Activated naive CD8-positive, alpha-beta T cell treated with anti-CD3 and anti-CD28 coated beads, Interleukin-2, amount 10 ng/mL, durations not matched to agents 7 days and 5 days (primary cell): ENCODE data around the gene MCRIP1. TPM values are rescaled to one million over a fixed set of nuclear protein-coding genes. Genes with fewer than 3 reads are reported as not detected.

ENCODE experiments used
- ATAC-seq: fragments of 150-1000 bp; cut with Tn5 transposase; one replicate; pipeline ENCODE4 v1.10.0; 2021; ENCODE audit warnings: low read depth, moderate library complexity
- POLR2A ChIA-PET: fragments of 350-600 bp; sonication (Branson Sonifier 250); formaldehyde crosslinking; loops from one replicate; lab custom pipeline; 2021; ENCODE audit warnings: antibody characterized with exemption; lab: Charles Lee
- DNase-seq: peaks from one replicate; pipeline ENCODE4 v3.0.0; 2021
- H3K27ac Mint-ChIP-seq: one replicate; pipeline ENCODE4 v1.8.0; 2022; ENCODE audit warnings: mild to moderate bottlenecking, mixed read lengths
- H3K27me3 Mint-ChIP-seq: one replicate; pipeline ENCODE4 v1.8.0; 2022; ENCODE audit warnings: mild to moderate bottlenecking, moderate library complexity, mixed read lengths
- H3K36me3 Mint-ChIP-seq: one replicate; pipeline ENCODE4 v1.8.0; 2021; ENCODE audit warnings: mild to moderate bottlenecking, mixed read lengths
- H3K4me1 Mint-ChIP-seq: one replicate; pipeline ENCODE4 v1.8.0; 2021; ENCODE audit warnings: mixed read lengths
- H3K4me3 Mint-ChIP-seq: one replicate; pipeline ENCODE4 v1.8.0; 2022; ENCODE audit warnings: mild to moderate bottlenecking, moderate library complexity, mixed read lengths
- H3K9me3 Mint-ChIP-seq: one replicate; pipeline ENCODE4 v1.8.0; 2021; ENCODE audit warnings: mixed read lengths
- total RNA-seq, 2 experiments: library from RNA; stranded (reverse); gene quantifications; one replicate each; pipeline ENCODE4 v1.2.3, GENCODE V29; 2021

The MCRIP1 gene
- total RNA-seq, 2 experiments from 2014 or later = 56.5 to 58.3 TPM

- no peak overlapping the region for H3K27ac Mint-ChIP-seq
- DNase-seq = no peak
- peaks cover 4% of the 10 kb centered on the region for H3K4me1 Mint-ChIP-seq
- no peak for ATAC-seq
- H3K9me3 Mint-ChIP-seq = no peaks in the 10 kb centered on the region
- POLR2A ChIA-PET = interaction anchor here (1.5 kb wide), 1 partner anchor 15 kb away, joined by 6 read pairs; the partner anchor contains the start of gene MCRIP1
- peaks cover 3% of the 10 kb centered on the region for H3K27me3 Mint-ChIP-seq
- H3K4me3 Mint-ChIP-seq = no peak overlapping the region
- H3K36me3 Mint-ChIP-seq = no peaks in the 10 kb centered on the region
Measured at GRCh38 chr17:81817758-81818147, 15.3 kb downstream of the MCRIP1 start.

- Mint-ChIP-seq H3K4me1 (no peaks in the 10 kb centered on the region), H3K27me3 (peaks cover 3% of the 10 kb centered on the region), H3K36me3 (no peaks in the 10 kb centered on the region)
Measured at GRCh38 chr17:81815646-81815986, 17.5 kb downstream of the MCRIP1 start.

GRCh38 chr17:81814748-81815645 lies 18.1 kb downstream of the MCRIP1 start:
- POLR2A ChIA-PET = no interaction called here
- Mint-ChIP-seq H3K27ac (no peak overlapping the region), H3K4me1 (no peaks in the 10 kb centered on the region), H3K9me3 (no peaks in the 10 kb centered on the region), H3K27me3 (peaks cover 3% of the 10 kb centered on the region), H3K36me3 (no peaks in the 10 kb centered on the region), H3K4me3 (no peak overlapping the region)
- DNase-seq (no peak), ATAC-seq (no peak)

More at GRCh38 chr17:81815646-81815986, 17.5 kb downstream of the MCRIP1 start:
- ATAC-seq (no peak), DNase-seq (no peak)
- POLR2A ChIA-PET = no interaction called here
- no peaks in the 10 kb centered on the region for H3K9me3 Mint-ChIP-seq
- no peak overlapping the region for H3K4me3 Mint-ChIP-seq
- no peak overlapping the region for H3K27ac Mint-ChIP-seq

- H3K27me3 Mint-ChIP-seq = peaks cover 8% of the 10 kb centered on the region
- H3K4me1 Mint-ChIP-seq = no peaks in the 10 kb centered on the region
- DNase-seq (no peak), ATAC-seq (no peak)
- H3K9me3 Mint-ChIP-seq = no peaks in the 10 kb centered on the region
- POLR2A ChIA-PET = no interaction called here
- no peaks in the 10 kb centered on the region for H3K36me3 Mint-ChIP-seq
- H3K4me3 Mint-ChIP-seq = no peak overlapping the region
- H3K27ac Mint-ChIP-seq = no peak overlapping the region
Measured at GRCh38 chr17:81813861-81814683, 19.0 kb downstream of the MCRIP1 start.

- Mint-ChIP-seq H3K27me3 (peaks cover 11% of the 10 kb centered on the region), H3K9me3 (no peaks in the 10 kb centered on the region), H3K4me1 (no peaks in the 10 kb centered on the region), H3K27ac (no peak overlapping the region), H3K4me3 (no peak overlapping the region), H3K36me3 (no peaks in the 10 kb centered on the region)
- ATAC-seq (no peak), DNase-seq (no peak)
- POLR2A ChIA-PET = no interaction called here
Measured at GRCh38 chr17:81813371-81813684, 19.8 kb downstream of the MCRIP1 start.

- Mint-ChIP-seq H3K4me1 (no peaks in the 10 kb centered on the region), H3K36me3 (no peaks in the 10 kb centered on the region), H3K27ac (no peak overlapping the region), H3K9me3 (no peaks in the 10 kb centered on the region), H3K4me3 (no peak overlapping the region), H3K27me3 (peaks cover 10% of the 10 kb centered on the region)
- DNase-seq (no peak), ATAC-seq (no peak)
- POLR2A ChIA-PET = no interaction called here
Measured at GRCh38 chr17:81812571-81813370, 20.3 kb downstream of the MCRIP1 start.

GRCh38 chr17:81811705-81812570 lies 21.2 kb downstream of the MCRIP1 start:
- Mint-ChIP-seq H3K27ac (no peak overlapping the region), H3K4me1 (no peaks in the 10 kb centered on the region), H3K9me3 (no peaks in the 10 kb centered on the region), H3K27me3 (peaks cover 11% of the 10 kb centered on the region), H3K36me3 (no peaks in the 10 kb centered on the region), H3K4me3 (no peak overlapping the region)
- DNase-seq (no peak), ATAC-seq (no peak)
- POLR2A ChIA-PET = no interaction called here

- POLR2A ChIA-PET = no interaction called here
- H3K4me1 Mint-ChIP-seq = no peaks in the 10 kb centered on the region
- no peak for ATAC-seq
- H3K4me3 Mint-ChIP-seq = no peak overlapping the region
- H3K27ac Mint-ChIP-seq = no peak overlapping the region
- H3K9me3 Mint-ChIP-seq = no peaks in the 10 kb centered on the region
- peaks cover 13% of the 10 kb centered on the region for H3K27me3 Mint-ChIP-seq
- no peak for DNase-seq
- no peaks in the 10 kb centered on the region for H3K36me3 Mint-ChIP-seq
Measured at GRCh38 chr17:81810892-81811704, 22.0 kb downstream of the MCRIP1 start.

- H3K4me3 Mint-ChIP-seq = no peak overlapping the region
- peaks cover 13% of the 10 kb centered on the region for H3K27me3 Mint-ChIP-seq
- no peaks in the 10 kb centered on the region for H3K36me3 Mint-ChIP-seq
- POLR2A ChIA-PET = no interaction called here
- no peak overlapping the region for H3K27ac Mint-ChIP-seq
- H3K9me3 Mint-ChIP-seq = no peaks in the 10 kb centered on the region
- no peaks in the 10 kb centered on the region for H3K4me1 Mint-ChIP-seq
- ATAC-seq (no peak), DNase-seq (no peak)
Measured at GRCh38 chr17:81810476-81810875, 22.6 kb downstream of the MCRIP1 start.

GRCh38 chr17:81809556-81809998 lies 23.5 kb downstream of the MCRIP1 start:
- Mint-ChIP-seq H3K4me1 (no peaks in the 10 kb centered on the region), H3K27ac (peak overlapping the region; percentile 32), H3K4me3 (no peak overlapping the region), H3K36me3 (no peaks in the 10 kb centered on the region), H3K9me3 (no peaks in the 10 kb centered on the region), H3K27me3 (peaks cover 18% of the 10 kb centered on the region)
- ATAC-seq (no peak), DNase-seq (no peak)
- POLR2A ChIA-PET = no interaction called here

- Mint-ChIP-seq H3K9me3 (no peaks in the 10 kb centered on the region), H3K4me3 (no peak overlapping the region), H3K36me3 (no peaks in the 10 kb centered on the region), H3K27ac (peak overlapping the region; percentile 32), H3K27me3 (peaks cover 18% of the 10 kb centered on the region), H3K4me1 (no peaks in the 10 kb centered on the region)
- no peak for DNase-seq
- no peak for ATAC-seq
- POLR2A ChIA-PET = no interaction called here
Measured at GRCh38 chr17:81808778-81809555, 24.1 kb downstream of the MCRIP1 start.
